Measurements from ENCODE around the gene FICD.
"Not testable (repeated sequence)": the region's sequence is repeated elsewhere in the genome, so short reads cannot be mapped to it uniquely, and the experiment has no call there.

Gene FICD

GRCh38 chr12:108538146-108538545, 23.1 kb downstream of the FICD start:
- DNase-seq (ENCODE audit: low spot score), result no peak

GRCh38 chr12:108538616-108539195, 23.6 kb downstream of the FICD start:
- DNase-seq (ENCODE audit: low spot score), result no peak

- DNase-seq (ENCODE audit: low spot score), result no peak
Observed at GRCh38 chr12:108542320-108542719, 27.2 kb downstream of the FICD start.

GRCh38 chr12:108543652-108544051, 28.6 kb downstream of the FICD start:
- no peak for DNase-seq (ENCODE audit: low spot score)

GRCh38 chr12:108547686-108548085, 32.6 kb downstream of the FICD start:
- DNase-seq (ENCODE audit: low spot score), result no peak

GRCh38 chr12:108548954-108549521, 34.0 kb downstream of the FICD start:
- DNase-seq (ENCODE audit: low spot score), result no peak

GRCh38 chr12:108551535-108551934, 36.5 kb downstream of the FICD start:
- no peak for DNase-seq (ENCODE audit: low spot score)

- no peak for DNase-seq (ENCODE audit: low spot score)
Observed at GRCh38 chr12:108553799-108554198, 38.7 kb downstream of the FICD start.

- DNase-seq (ENCODE audit: low spot score), result not testable (repeated sequence)
Observed at GRCh38 chr12:108555383-108555782, 40.3 kb downstream of the FICD start.

- no peak for DNase-seq (ENCODE audit: low spot score)
Observed at GRCh38 chr12:108559007-108559655, 44.1 kb downstream of the FICD start.

- no peak for DNase-seq (ENCODE audit: low spot score)
Observed at GRCh38 chr12:108559748-108560147, 44.7 kb downstream of the FICD start.

- no peak for DNase-seq (ENCODE audit: low spot score)
Observed at GRCh38 chr12:108560321-108560721, 45.2 kb downstream of the FICD start.

- peak; percentile 89 for DNase-seq (ENCODE audit: low spot score)
Observed at GRCh38 chr12:108560752-108561719, 46.0 kb downstream of the FICD start, which contains the start of gene SART3. TSS of gene SART3 (minus strand) at chr12:108561173. CDS start at chr12:108561154, 19 bp downstream.

- no peak for DNase-seq (ENCODE audit: low spot score)
Observed at GRCh38 chr12:108561852-108562347, 46.8 kb downstream of the FICD start.

GRCh38 chr12:108562348-108563135, 47.5 kb downstream of the FICD start, which contains the start of gene ISCU:
TSS of gene ISCU (plus strand) at chr12:108562596. CDS start at chr12:108562623, 27 bp downstream.
- peak; percentile 98 for DNase-seq (ENCODE audit: low spot score)

- DNase-seq (ENCODE audit: low spot score), result peak; percentile 87
Observed at GRCh38 chr12:108563136-108563803, 48.2 kb downstream of the FICD start.

GRCh38 chr12:108563804-108564151, 48.7 kb downstream of the FICD start:
- no peak for DNase-seq (ENCODE audit: low spot score)

GRCh38 chr12:108564724-108565123, 49.6 kb downstream of the FICD start:
- no peak for DNase-seq (ENCODE audit: low spot score)

- no peak for DNase-seq (ENCODE audit: low spot score)
Observed at GRCh38 chr12:108565146-108565545, 50.1 kb downstream of the FICD start.

GRCh38 chr12:108565976-108566375, 50.9 kb downstream of the FICD start:
- DNase-seq (ENCODE audit: low spot score), result peak; percentile 71

GRCh38 chr12:108566452-108566851, 51.4 kb downstream of the FICD start:
- DNase-seq (ENCODE audit: low spot score), result no peak
